HG02642 (cell line): ENCODE data around the gene NATD1.

Experiments used
- ATAC-seq: cut with Tn5 transposase; IDR thresholded peaks from one replicate; pipeline ENCODE4 v1.9.1; 2021; ENCODE audit warnings: mild to moderate bottlenecking; ENCODE audit not compliant: unreplicated experiment, poor library complexity

Gene NATD1

DNA sequence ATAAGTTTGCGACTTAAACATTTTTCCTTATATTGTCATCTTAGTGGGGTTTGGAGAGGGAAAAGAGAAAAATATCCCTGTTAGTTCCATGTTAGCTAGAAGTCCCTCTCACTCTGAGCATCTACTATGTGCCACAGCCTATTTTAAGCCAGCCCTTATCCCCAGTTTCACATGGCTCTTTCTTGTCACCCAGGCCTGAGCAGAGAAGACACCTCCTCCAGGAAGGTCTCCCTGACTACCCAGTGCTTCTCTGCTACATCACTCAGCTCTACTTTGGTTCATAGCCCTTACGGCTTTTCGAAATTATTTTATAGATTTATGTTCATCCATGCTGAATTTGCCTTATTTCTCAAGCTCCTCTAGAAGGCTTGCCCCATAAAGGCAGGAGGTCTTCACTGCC lies 24.1 kb upstream of the NATD1 start:
- ATAC-seq: no peak

DNA sequence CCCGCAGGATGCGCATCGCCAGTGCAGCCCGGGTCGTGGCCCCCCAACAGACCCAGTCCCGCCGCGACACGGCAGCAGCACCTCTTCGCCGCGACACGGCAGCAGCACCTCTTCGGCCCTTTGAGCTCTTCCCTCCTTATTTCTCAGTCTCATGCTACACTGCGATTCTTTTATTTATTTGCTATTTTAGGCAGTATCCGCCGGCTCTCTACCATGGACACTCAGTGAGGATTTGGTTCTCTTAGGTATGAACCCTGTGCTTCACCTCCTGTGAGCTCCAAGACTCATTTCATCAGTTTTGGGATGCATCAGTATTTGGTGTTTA lies 23.0 kb upstream of the NATD1 start:
- ATAC-seq: no peak

DNA sequence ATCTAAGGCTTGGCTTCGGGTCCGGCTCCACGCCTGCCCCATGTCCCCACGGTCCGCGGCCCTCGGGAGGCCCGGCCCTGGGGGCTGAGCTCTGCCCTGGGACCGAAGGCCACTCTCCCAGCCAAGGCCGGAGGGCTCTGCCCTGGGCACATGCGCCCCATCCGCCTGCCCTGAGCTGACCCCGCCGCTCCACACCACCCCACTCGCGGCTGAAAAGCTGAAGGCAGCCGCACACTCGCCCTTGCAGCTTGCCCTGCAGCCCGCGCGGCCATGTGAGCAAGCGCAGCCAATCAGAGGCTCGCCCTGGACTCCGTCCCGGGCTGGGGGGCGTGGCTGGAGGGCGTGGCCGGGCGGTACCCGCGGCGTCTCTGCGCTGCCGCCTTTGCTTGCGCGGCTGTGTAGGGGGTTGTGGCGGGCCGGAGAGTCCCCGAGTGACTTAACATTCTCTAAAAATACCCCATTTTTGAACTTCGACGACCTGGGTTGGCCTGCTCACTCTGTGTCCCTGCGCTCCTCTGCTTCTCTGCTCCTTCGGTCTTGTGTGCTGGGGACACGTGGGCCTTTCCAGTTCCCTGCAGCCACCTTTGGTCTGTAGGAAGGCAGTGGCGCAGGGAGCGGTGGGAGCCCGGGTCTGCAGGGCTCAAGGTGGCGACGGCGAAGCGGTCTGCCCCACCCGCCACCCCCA lies 22.5 kb upstream of the NATD1 start:
- peak; percentile 95 for ATAC-seq

DNA sequence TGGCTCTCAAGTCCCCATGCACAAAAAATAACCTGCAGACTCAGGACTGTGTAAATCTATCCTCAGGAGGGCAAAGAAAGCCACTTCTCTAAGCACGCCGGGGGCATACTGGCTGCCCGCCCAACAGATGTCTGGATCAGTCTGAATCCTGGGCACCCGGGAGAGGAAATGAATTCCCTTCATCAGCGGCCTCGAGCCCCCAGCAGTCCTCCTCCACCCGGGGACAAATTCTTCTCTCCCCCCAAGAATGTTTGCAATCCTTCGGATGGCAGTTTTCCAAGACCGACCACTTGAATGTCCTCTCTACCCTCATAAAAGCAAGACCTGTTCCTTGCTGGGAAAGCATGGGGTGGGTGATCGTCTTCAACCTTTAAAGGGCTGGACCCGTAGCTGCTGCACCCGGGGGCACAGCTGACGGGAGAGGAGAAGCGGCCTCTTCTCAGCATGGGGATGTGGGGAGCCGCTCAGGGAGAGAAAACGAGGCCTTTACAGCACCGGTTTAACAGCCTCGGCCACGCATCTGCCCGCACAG lies 21.9 kb upstream of the NATD1 start:
- ATAC-seq: no peak

DNA sequence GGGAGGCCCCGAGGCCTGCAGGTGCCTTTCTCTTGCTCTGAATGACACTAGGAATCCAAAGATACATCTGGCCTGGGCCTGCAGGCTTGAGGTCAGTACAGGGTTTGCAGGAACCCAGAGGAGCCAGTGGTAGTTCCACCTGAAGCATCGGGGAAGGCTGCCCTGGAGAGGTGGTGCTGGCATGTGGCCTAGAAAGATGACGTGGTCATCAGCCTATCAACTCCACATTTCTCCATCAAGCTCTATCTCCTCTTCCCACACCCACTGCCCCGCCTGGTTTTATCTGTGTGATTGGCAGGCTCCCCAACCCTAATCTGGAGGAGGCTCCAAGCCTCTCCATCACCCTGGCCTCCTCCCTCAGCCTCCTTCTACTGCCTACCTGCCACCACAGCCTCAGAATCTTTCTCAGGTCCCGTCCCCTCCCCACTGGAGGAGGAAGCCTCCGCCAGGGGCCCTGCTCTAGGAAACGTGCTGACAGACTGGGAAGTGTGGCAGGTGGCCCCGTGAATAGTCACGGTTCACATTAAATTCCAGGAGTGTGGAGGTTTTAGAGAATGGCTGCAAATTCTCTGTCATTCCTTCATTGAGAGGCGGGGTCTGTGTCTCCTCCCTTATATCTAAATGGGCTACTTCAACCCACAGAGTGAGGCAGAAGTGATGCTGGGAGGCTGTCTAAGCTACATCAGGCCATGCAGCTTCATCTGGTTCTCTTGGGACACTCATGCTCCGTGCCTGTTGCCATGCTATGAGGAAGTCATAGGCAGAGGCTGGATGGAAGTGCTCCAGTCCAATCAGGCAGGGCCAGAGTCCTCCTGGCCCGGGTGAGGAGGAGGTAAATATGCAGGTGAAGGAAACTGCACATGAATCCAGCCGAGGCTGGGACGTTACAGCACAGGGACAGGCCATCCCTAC lies 19.9 kb upstream of the NATD1 start:
- no peak for ATAC-seq

DNA sequence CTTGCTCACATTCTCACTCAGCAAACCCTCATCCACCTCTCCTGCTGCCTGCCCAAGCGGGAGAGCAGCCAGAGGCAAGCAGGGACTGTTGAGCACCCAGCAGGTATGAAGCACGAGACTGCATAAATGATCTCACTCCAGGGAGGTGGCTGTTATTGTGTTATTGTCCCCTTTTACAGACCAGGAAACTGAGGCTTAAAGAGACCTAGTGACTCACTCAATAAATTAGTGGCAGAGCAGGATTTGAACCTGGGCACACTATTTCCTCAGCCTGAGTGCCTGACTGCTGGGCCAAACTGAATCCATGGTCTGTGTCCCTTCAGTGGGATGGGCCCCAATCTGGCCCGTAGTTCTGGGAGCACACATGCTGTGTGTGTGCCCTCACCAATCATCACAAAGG lies 19.0 kb upstream of the NATD1 start:
- no peak for ATAC-seq

DNA sequence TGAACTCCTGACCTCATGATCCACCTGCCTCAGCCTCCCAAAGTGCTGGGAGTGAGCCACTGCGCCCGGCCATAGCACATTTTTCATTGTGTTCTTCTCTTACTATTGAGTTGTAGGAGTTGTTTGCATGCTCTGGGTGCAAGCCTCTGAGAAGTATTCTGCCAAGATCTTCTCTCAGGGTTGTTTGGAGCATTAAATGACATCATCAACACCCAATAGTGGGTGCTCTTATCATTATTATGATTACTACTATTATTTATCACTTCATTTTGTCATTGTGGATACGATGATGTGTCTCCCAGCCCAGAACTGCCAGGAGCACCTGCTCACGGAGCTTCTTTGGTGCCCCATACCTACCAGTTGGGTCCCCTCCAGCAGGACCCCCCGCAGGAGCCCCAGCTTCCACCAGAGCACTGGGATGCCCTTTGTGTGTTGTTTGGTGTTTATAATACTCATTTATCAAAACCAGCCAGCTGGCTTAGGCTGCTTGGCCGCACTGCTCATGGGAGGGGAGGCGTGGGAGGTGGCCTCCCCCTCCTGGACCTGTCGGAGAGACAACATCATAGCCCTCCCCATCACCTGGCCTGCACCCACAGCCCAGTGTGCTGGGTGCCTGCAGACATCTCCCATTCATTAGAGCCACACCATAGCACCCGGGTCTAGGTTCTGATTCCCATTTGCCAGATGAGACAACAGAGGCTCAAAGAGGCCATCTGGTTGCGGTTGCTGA lies 18.4 kb upstream of the NATD1 start:
- no peak for ATAC-seq

DNA sequence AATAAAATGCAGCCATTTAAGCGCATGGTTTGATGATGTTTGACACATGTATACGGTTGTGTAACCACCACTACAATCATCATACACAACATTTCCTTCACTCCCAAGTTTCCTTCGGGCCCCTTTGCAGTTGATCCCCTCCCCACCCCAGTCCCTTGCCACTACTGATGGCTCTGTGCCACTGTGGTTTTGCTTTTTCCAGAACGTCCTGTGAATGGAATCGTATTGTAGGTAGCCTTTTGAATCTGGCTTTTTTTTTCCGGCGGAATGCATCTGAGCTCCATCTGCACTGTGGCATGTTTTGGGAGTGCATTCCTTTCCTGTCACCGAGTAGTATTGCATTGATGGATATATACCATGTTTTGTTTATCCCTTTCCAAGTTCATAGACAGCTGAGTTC lies 16.2 kb upstream of the NATD1 start:
- no peak for ATAC-seq

DNA sequence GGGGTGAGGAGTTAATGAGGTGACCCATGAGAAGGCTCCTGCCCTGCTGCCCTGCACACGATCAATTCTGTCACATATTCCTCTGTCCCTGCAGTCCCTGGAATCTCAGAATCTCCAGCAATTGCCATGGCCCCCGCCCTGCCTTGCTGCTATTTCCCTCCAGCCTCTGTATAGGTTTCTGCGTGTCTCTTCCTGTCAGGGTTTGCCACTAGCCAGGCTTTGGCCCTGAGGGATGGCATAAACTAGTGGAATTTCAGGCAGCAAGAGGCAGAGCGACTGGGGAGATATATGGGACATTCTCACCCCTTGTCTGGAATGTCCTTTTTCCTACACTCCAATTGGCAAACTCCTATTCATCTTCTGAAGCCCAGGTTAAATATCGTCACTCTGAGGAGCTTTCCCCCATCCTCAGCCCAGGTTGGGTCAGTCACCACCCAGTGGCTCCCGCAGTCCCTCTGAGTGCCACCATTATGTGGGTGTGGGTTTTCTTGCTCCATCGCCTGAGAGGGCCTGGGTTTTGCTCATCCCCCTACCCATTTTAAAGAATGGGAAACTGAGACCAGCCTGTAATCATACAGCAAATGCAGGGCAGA lies 15.5 kb upstream of the NATD1 start:
- no peak for ATAC-seq

DNA sequence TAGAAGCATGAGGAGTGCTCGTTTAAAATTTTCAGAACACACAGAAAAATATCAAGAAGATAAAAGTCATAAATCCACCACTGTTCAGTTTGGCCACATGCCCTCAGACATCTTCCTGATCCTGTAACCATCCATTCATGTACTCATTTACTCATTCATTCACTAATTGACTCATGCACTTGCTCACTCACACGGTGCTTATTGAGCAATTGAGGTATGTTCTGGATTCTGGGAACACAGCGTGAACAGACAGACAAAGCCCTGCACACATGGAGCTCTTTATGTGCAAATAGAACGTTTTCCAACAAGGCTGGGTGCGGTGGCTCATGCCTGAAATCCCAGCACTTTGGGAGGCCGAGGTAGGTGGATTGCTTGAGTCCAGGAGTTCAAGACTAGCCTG lies 10.2 kb upstream of the NATD1 start:
- no peak for ATAC-seq

DNA sequence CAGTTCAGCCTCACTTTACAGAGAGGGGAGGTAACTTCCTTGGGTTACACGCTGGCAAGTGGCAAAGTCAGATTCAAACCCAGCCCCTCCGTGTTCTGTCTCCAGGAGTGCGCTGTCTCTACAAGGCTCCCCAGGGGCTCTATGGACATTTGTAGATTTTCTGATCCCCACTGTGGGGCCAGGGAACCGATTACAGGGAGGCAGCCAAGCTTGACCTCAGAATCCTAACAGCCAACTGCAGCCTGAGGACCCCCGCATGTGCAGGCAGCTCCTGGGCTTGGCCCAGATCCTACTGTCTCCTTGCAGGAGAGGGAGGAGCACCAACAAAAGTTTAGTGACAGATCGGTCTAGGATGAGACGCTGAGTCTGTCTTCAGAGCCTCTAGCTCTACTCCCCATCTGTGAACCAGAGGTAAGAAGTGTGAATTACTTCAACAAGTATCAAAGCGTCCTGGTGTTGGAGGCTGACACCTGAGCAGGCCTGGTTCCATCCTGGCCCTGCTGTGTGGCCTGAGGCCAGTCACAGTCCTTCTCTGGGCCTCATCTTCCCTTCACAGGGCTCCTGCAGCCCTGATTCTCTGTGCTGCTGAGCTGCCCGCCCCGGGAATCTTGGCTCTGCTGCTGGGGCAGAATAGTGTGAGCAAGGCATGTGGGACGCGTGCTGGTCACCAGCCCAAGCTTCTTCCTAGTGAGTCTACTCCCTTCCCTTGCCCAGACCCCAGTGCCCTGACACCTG lies 9.2 kb upstream of the NATD1 start:
- no peak for ATAC-seq

DNA sequence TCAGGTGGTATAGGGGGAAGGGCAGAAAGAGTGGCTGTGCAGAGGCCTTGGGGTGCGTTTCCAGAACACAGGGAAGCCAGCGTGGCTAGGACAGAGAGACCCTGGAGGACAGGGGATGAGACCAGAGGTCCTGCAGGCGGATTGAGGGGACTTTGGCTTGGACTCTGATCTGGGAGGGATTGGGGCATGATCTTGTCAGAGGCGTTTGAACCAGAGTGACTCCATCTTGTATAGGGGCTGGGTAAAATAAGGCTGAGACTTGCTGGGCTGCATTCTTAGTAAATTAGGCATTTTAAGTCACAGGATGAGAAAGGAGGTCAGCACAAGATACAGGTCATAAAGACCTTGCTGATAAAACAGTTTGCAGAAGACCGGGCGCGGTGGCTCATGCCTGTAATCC lies 5.4 kb upstream of the NATD1 start:
- ATAC-seq: no peak

DNA sequence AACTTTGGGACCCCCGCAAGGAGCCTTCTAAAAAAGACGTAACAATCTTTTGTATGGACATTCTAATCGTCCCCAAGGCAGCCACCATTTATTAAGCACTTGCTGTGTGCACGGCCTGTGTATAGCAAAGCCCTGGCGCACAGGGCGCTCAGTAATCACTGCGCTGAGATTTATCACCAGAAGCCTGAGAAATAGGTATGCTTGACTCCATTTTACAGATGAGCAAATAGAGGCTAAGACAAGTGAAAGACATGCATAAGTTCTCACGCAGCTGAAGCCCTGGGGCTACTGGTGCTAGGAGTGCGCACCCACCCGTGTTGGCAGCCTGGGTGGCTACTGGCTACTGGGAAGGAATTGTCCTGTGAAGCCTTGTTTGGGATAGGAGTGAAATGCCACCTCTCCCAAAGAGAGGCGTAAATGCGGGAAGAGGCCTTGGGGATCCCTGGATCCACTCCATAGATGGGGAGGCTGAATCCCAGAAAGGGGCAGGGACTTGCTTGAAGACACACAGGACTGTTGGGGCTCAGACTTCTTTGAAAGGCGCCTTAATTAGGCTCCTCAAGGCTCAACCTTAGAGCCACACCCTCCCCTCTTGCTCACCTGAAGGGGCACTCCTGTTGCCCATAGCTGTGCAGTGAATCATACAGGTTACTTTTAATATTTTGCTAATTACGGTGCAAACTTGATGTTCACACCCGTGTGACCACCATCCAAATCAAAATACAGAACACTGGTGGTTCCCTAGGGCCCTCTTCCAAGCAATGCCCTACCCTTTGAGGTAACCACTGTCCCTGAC lies 634 bp upstream of the NATD1 start:
- ATAC-seq: peak; percentile 2

DNA sequence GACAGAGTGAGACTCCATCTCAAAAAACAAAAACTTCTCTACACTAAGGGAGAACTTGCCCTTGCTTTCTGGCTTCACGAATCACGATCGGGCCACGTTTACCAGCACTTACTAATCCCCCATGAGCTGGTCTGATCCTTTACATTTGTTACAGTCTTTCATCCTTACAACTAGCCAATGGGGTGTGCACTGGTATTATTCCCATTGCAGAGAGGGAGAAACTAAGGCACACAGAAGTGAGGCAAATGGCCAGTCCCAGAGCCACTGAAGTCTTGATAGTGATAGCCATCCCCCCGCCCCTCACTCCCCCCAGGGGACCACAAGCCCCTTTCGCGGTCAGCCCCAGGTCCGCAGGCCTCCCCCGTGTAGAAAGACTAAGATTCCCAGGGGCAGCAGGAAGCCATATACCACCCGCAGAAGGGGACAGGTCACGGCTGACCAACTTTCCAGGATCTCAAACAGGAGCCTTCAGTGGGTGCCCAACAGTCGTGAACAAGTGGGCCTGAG lies 868 bp downstream of the NATD1 start:
- no peak for ATAC-seq

DNA sequence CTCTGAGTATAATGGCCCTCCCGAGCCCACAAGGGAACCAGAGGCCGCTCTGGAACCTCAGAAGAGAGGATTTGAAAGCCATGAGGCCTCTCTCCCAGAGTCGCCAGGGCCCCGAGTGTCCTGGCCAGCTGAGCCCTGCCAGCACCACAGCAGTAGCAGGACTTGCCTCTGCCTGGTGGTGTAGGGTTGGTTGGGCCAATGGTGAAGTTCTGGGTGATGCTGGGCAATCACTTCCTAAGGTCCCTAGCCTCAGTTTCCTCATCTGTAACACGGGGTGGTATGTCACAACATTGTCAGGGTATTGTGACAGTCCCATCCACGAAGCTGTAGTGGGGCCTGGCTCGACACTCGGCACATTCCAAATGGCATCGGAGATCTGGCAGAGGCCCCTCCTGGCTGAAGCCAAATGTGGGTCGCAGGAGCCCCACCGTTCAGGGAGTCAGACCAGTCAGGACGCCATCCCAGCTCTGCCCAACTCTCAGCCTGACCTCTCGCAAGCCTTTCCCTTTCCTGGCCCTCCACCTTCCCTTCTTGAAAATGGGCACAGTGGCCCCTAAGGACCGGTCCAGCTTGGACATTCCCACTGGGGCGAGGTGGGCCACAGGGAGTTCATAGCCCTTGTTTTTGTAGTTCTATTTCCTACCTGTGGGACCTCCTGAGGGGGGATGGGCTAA lies 1.7 kb downstream of the NATD1 start:
- no peak for ATAC-seq

DNA sequence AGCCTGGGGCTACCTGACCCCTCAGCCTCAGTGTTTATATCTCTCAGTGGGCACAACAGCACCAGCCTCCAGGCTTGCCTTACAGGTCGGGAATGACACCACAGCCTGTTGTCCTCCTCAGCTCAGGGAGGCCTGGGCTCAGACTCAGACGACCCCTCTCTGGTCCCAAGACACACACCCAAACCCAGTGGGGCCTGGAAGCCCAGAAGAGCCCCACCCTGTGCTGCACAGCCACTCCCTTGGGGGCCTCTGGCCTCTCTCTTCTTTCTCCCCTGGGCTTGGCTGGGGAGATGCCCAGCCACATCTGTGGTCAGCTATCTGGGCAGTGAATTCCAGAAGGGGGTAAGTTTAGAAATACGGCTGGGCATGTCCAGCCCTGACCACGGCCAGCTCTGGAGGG lies 2.4 kb downstream of the NATD1 start:
- ATAC-seq: no peak

DNA sequence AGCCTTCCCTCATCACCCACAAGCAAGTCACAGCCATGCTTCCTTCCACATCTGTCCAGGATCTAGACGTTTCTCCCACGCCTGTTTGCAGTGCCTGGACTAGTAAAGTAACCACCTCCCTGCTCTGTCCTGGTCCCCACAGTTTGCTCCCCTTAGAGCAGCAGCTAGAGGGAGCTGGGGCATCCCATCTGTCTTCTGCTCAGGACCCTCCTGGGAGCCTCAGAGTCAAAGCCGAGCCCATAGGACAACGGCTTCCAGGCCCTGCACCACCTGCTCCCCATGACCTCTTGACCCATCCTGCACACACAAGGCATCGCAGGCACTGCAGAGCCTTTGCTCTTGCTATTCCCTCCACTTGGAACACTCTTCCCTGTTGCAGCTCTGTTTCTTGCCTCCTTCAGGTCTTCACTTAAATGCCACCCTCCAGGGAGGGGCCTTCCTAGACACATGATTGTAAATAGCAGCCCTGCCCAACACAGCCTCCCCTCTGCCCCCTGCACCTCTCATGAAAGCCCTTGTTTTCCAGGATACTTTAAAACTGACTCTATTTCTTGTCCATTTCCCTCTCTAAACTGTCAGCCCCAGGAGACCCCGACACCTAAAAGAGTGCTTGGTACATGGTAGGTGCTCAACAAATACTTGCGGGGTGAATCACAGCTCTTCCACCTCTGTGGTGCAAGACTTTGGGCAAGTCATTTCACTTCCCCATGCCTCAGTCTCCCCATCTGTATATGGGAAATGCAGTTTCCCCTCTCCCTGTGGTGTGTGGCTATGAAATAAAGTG lies 3.1 kb downstream of the NATD1 start:
- no peak for ATAC-seq
